Activated CD4-positive, alpha-beta T cell treated with anti-CD3 and anti-CD28 coated beads for 48 hours (primary cell): ENCODE measurements around the gene TLE4.
A peak's percentile ranks its signal among the peaks of the same experiment; 100 is the strongest.

ENCODE experiments used
- DNase-seq: peaks from one replicate; pipeline ENCODE4 v3.0.0-alpha.2; 2020

TLE4 gene

GRCh38 chr9:79693750-79694149 lies 122.0 kb downstream of the TLE4 start:
- no peak for DNase-seq

- no peak for DNase-seq
Measured at GRCh38 chr9:79694208-79694607, 122.4 kb downstream of the TLE4 start.

GRCh38 chr9:79694676-79695400 lies 123.1 kb downstream of the TLE4 start:
- DNase-seq = no peak

- no peak for DNase-seq
Measured at GRCh38 chr9:79695531-79696175, 123.9 kb downstream of the TLE4 start.

GRCh38 chr9:79698967-79699366 lies 127.2 kb downstream of the TLE4 start:
- no peak for DNase-seq

GRCh38 chr9:79699479-79699878 lies 127.7 kb downstream of the TLE4 start:
- DNase-seq = no peak

- no peak for DNase-seq
Measured at GRCh38 chr9:79700607-79701360, 129.0 kb downstream of the TLE4 start.

GRCh38 chr9:79701651-79702050 lies 129.9 kb downstream of the TLE4 start:
- DNase-seq = no peak

- no peak for DNase-seq
Measured at GRCh38 chr9:79705704-79706103, 133.9 kb downstream of the TLE4 start.

GRCh38 chr9:79706512-79706911 lies 134.7 kb downstream of the TLE4 start:
- DNase-seq = no peak

GRCh38 chr9:79707589-79707988 lies 135.8 kb downstream of the TLE4 start:
- DNase-seq = no peak

GRCh38 chr9:79708541-79708940 lies 136.8 kb downstream of the TLE4 start:
- DNase-seq = no peak

GRCh38 chr9:79709743-79710674 lies 138.2 kb downstream of the TLE4 start:
- no peak for DNase-seq

- no peak for DNase-seq
Measured at GRCh38 chr9:79711874-79712273, 140.1 kb downstream of the TLE4 start.

GRCh38 chr9:79719021-79719420 lies 147.3 kb downstream of the TLE4 start:
- no peak for DNase-seq

- DNase-seq = no peak
Measured at GRCh38 chr9:79719989-79720388, 148.2 kb downstream of the TLE4 start.

GRCh38 chr9:79731171-79731890 lies 159.6 kb downstream of the TLE4 start:
- peak; percentile 7 for DNase-seq

- no peak for DNase-seq
Measured at GRCh38 chr9:79735023-79735779, 163.4 kb downstream of the TLE4 start.

- no peak for DNase-seq
Measured at GRCh38 chr9:79736051-79736450, 164.3 kb downstream of the TLE4 start.

- no peak for DNase-seq
Measured at GRCh38 chr9:79741381-79741780, 169.6 kb downstream of the TLE4 start.

- no peak for DNase-seq
Measured at GRCh38 chr9:79742110-79742721, 170.5 kb downstream of the TLE4 start.
